HG03378 (cell line): ENCODE data around the gene PRH2.

Experiments
- ATAC-seq: cut with Tn5 transposase; IDR thresholded peaks from one replicate; pipeline ENCODE4 v1.9.1; 2021; ENCODE audit warnings: mild to moderate bottlenecking, moderate library complexity; ENCODE audit not compliant: unreplicated experiment

PRH2 gene

GRCh38 chr12:10959804-10960203 lies 30.8 kb downstream of the PRH2 start:
- ATAC-seq, result no peak

DNA sequence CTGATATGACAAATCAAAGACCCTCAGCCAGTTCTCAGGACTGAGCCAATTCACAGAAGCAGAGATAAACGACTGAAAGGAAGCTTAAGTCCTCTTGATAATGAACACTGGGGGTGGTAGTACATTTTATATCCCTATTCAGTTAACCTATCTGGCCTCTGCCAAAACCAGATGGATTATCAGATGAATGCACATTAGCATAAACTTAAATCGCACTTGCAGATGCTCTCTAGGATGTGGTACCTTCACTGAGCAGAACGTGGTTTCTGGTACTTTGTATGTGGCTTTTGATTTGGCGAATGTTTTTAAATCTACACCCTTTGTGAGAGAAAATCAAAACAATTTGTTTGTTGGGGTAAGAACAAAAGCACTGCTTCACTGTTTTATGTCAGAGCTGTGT lies 31.2 kb downstream of the PRH2 start:
- ATAC-seq, result no peak

DNA sequence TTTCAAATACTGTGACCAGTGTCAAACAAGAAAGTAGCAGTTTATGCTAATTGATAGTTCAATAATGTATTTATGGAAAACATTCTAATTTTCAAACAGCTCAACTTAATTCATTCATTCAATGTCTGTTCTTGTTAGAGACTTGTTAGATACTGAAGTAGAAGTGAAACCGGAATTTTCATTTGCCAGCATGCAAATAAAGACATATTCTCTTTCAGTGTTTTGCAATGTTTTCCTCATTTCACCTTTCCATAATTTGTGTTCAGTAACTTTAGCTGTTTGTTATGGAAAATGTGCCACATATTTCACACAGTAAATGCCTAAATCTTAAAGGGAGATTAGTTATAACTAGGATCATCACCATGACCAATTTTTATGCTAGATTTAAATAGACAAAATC lies 36.4 kb downstream of the PRH2 start:
- ATAC-seq, result no peak

- ATAC-seq, result no peak
Measured at GRCh38 chr12:10966314-10966713, 37.3 kb downstream of the PRH2 start.

DNA sequence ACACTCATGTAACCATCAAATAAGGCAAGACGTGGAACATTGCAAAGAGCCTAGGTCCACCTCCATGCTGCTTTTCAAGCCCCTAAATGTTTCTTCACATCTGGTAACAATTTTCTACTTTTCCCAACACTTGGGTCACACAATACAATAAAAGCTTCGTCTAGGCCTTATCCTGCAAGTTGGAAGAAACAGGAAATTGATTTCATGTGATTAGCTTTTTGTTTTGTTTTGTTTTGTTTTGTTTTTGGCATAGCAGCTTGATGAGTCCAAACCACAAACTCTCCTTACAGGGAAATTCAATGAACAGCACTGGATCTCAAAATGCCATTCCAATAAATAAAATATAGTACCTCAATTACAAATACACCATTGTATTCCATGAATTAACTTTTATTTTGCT lies 38.4 kb downstream of the PRH2 start:
- no peak for ATAC-seq

- ATAC-seq, result no peak
Measured at GRCh38 chr12:10968765-10969456, 39.9 kb downstream of the PRH2 start.

- ATAC-seq, result no peak
Measured at GRCh38 chr12:10974965-10975364, 45.9 kb downstream of the PRH2 start.

- no peak for ATAC-seq
Measured at GRCh38 chr12:10982244-10982643, 53.2 kb downstream of the PRH2 start.
